ENCODE measurements around the gene TIMD4. TPM values are rescaled to one million over a fixed set of nuclear protein-coding genes. Genes with fewer than 3 reads are reported as not detected.
"Not testable (repeated sequence)": the region's sequence is repeated elsewhere in the genome, so short reads cannot be mapped to it uniquely, and the experiment has no call there.

TIMD4 gene
- total RNA-seq, 1 donor from 2014 or later: not detected

- no peak overlapping the region for H3K27ac ChIP-seq
- no peak overlapping the region for H3K4me2 ChIP-seq
- H3K4me1 ChIP-seq: no peaks in the 10 kb centered on the region
- no peaks in the 10 kb centered on the region for H3K27me3 ChIP-seq
- no peak for DNase-seq (ENCODE audit: low spot score)
- H3F3A ChIP-seq (ENCODE audit: low read depth): no peaks in the 10 kb centered on the region
- no peaks in the 10 kb centered on the region for H4K20me1 ChIP-seq (ENCODE audit: low read depth)
- no peaks in the 10 kb centered on the region for H3K9me3 ChIP-seq (ENCODE audit: low read depth)
- H3K4me3 Mint-ChIP-seq: no peak overlapping the region
- H3K4me3 ChIP-seq: no peak overlapping the region
- H3K79me2 ChIP-seq (ENCODE audit: low read depth): no peaks in the 10 kb centered on the region
- no peaks in the 10 kb centered on the region for H3K9me3 Mint-ChIP-seq
- no peak overlapping the region for H2AFZ ChIP-seq (replicated peaks)
- no peaks in the 10 kb centered on the region for H3K36me3 ChIP-seq
- no peaks in the 10 kb centered on the region for H3K4me1 Mint-ChIP-seq
- no peak for TF ChIP-seq EZH2phosphoT487 (IDR thresholded peaks at IDR 0.05)
- TF ChIP-seq EZH2 (IDR thresholded peaks at IDR 0.05): no peak
- TF ChIP-seq CTCF (IDR thresholded peaks at IDR 0.05): no peak
- H3K27me3 Mint-ChIP-seq (ENCODE audit: insufficient read depth, low read depth): peaks cover 4% of the 10 kb centered on the region
- H3K36me3 Mint-ChIP-seq: no peaks in the 10 kb centered on the region
- H3K27ac Mint-ChIP-seq: no peak overlapping the region
- no peak overlapping the region for H3K9ac ChIP-seq
Measured at GRCh38 chr5:156974328-156974727, 11.3 kb upstream of the TIMD4 start.

- Histone ChIP-seq H3K9ac (no peak overlapping the region), H3K36me3 (no peaks in the 10 kb centered on the region), H3K27ac (no peak overlapping the region), H3K9me3 (ENCODE audit: low read depth) (no peaks in the 10 kb centered on the region), H3K79me2 (ENCODE audit: low read depth) (no peaks in the 10 kb centered on the region), H3K27me3 (no peaks in the 10 kb centered on the region), H4K20me1 (ENCODE audit: low read depth) (no peaks in the 10 kb centered on the region), H3K4me2 (no peak overlapping the region), H3K4me3 (no peak overlapping the region), H3K4me1 (no peaks in the 10 kb centered on the region), H3F3A (ENCODE audit: low read depth) (no peaks in the 10 kb centered on the region), H2AFZ (replicated peaks) (no peak overlapping the region)
- Mint-ChIP-seq H3K36me3 (no peaks in the 10 kb centered on the region), H3K4me1 (no peaks in the 10 kb centered on the region), H3K27me3 (ENCODE audit: insufficient read depth, low read depth) (peaks cover 2% of the 10 kb centered on the region), H3K4me3 (no peak overlapping the region), H3K27ac (no peak overlapping the region), H3K9me3 (no peaks in the 10 kb centered on the region)
- DNase-seq (ENCODE audit: low spot score): no peak
- TF ChIP-seq EZH2phosphoT487 (IDR thresholded peaks at IDR 0.05) (no peak), EZH2 (IDR thresholded peaks at IDR 0.05) (no peak), CTCF (IDR thresholded peaks at IDR 0.05) (no peak)
Measured at GRCh38 chr5:156971848-156972525, 9.0 kb upstream of the TIMD4 start.

GRCh38 chr5:156971415-156971814 lies 8.4 kb upstream of the TIMD4 start:
- H3K36me3 ChIP-seq: no peaks in the 10 kb centered on the region
- no peak overlapping the region for H3K27ac ChIP-seq
- H2AFZ ChIP-seq (replicated peaks): no peak overlapping the region
- no peak overlapping the region for H3K4me2 ChIP-seq
- no peak for TF ChIP-seq EZH2phosphoT487 (IDR thresholded peaks at IDR 0.05)
- TF ChIP-seq CTCF (IDR thresholded peaks at IDR 0.05): no peak
- H3K4me3 ChIP-seq: no peak overlapping the region
- no peak for DNase-seq (ENCODE audit: low spot score)
- no peaks in the 10 kb centered on the region for H3K27me3 ChIP-seq
- Mint-ChIP-seq H3K27ac (no peak overlapping the region), H3K4me3 (no peak overlapping the region), H3K4me1 (no peaks in the 10 kb centered on the region), H3K27me3 (ENCODE audit: insufficient read depth, low read depth) (peaks cover 2% of the 10 kb centered on the region), H3K36me3 (no peaks in the 10 kb centered on the region), H3K9me3 (no peaks in the 10 kb centered on the region)
- no peaks in the 10 kb centered on the region for H4K20me1 ChIP-seq (ENCODE audit: low read depth)
- H3K9ac ChIP-seq: no peak overlapping the region
- H3K79me2 ChIP-seq (ENCODE audit: low read depth): no peaks in the 10 kb centered on the region
- H3K4me1 ChIP-seq: no peaks in the 10 kb centered on the region
- H3K9me3 ChIP-seq (ENCODE audit: low read depth): no peaks in the 10 kb centered on the region
- no peaks in the 10 kb centered on the region for H3F3A ChIP-seq (ENCODE audit: low read depth)

GRCh38 chr5:156967386-156967785 lies 4.4 kb upstream of the TIMD4 start:
- not testable (repeated sequence) for H3K9me3 ChIP-seq (ENCODE audit: low read depth); H2AFZ ChIP-seq (replicated peaks); H3K4me1 Mint-ChIP-seq; H3K27ac ChIP-seq; H3K9ac ChIP-seq; H3K27me3 ChIP-seq; H3K4me2 ChIP-seq; H3K27ac Mint-ChIP-seq; H3K4me1 ChIP-seq; H3K36me3 ChIP-seq; H3K4me3 ChIP-seq; H3K27me3 Mint-ChIP-seq (ENCODE audit: insufficient read depth, low read depth); H3F3A ChIP-seq (ENCODE audit: low read depth); DNase-seq (ENCODE audit: low spot score); H4K20me1 ChIP-seq (ENCODE audit: low read depth); H3K4me3 Mint-ChIP-seq; H3K79me2 ChIP-seq (ENCODE audit: low read depth); H3K36me3 Mint-ChIP-seq; H3K9me3 Mint-ChIP-seq

All from neural progenitor cell (in vitro differentiated cells).